ENCODE data around the gene SLU7.

- TF ChIP-seq CTCF (IDR thresholded peaks at IDR 0.05; ENCODE audit: borderline replicate concordance, extremely low read depth, low read length, poor library complexity, severe bottlenecking) (no peak), EZH2 (IDR thresholded peaks at IDR 0.05; ENCODE audit: borderline replicate concordance, low read depth, low read length, severe bottlenecking) (no peak)
These were observed 41.2 kb downstream of the SLU7 start for GRCh38 chr5:160377651-160378050.
